SH-SY5Y (cell line): ENCODE results near the gene PUM1.

Source experiments
- GATA2 ChIP-seq: IDR thresholded peaks from 2 replicates; pipeline ENCODE4 v1.6.1; 2011; ENCODE audit warnings: mild to moderate bottlenecking, low read depth, low read length
- GATA3 ChIP-seq: IDR thresholded peaks from 2 replicates; pipeline ENCODE4 v1.6.1; 2011; ENCODE audit warnings: low read depth, mild to moderate bottlenecking, low read length, moderate library complexity

GRCh38 chr1:30982937-30983336, 82.6 kb downstream of the PUM1 start:
- TF ChIP-seq GATA2 (no peak), GATA3 (no peak)
